NCI-H128 (cell line): ENCODE results near the gene APC2.
"Not testable (repeated sequence)": the region's sequence is repeated elsewhere in the genome, so short reads cannot be mapped to it uniquely, and the experiment has no call there.

Source experiments
- DNase-seq: peaks from one replicate; lab custom pipeline; 2025; ENCODE audit not compliant: unreplicated experiment; lab: John Stamatoyannopoulos, UW

APC2 gene

GRCh38 chr19:1510807-1511206 lies 60.9 kb downstream of the APC2 start:
- no peak for DNase-seq

- no peak for DNase-seq
Observed at GRCh38 chr19:1511318-1512317, 61.7 kb downstream of the APC2 start.

- no peak for DNase-seq
Observed at GRCh38 chr19:1512671-1513498, 63.0 kb downstream of the APC2 start, which contains the start of gene ADAMTSL5. ADAMTSL5 (minus strand) TSS chr19:1513019; CDS start chr19:1510943, 2,076 bp downstream.

GRCh38 chr19:1513499-1514294 lies 63.8 kb downstream of the APC2 start:
- DNase-seq, result no peak

- DNase-seq, result no peak
Observed at GRCh38 chr19:1514295-1514661, 64.4 kb downstream of the APC2 start.

GRCh38 chr19:1514986-1515721 lies 65.2 kb downstream of the APC2 start:
- DNase-seq, result no peak

- DNase-seq, result no peak
Observed at GRCh38 chr19:1516395-1516753, 66.5 kb downstream of the APC2 start.

GRCh38 chr19:1518471-1518870 lies 68.5 kb downstream of the APC2 start:
- no peak for DNase-seq

GRCh38 chr19:1519802-1520201 lies 69.9 kb downstream of the APC2 start:
- not testable (repeated sequence) for DNase-seq

- DNase-seq, result no peak
Observed at GRCh38 chr19:1520203-1520780, 70.4 kb downstream of the APC2 start.

GRCh38 chr19:1521636-1522035 lies 71.7 kb downstream of the APC2 start:
- DNase-seq, result no peak

- DNase-seq, result no peak
Observed at GRCh38 chr19:1522061-1522460, 72.1 kb downstream of the APC2 start.

- no peak for DNase-seq
Observed at GRCh38 chr19:1522838-1523237, 72.9 kb downstream of the APC2 start.
